BE2C (cell line): ENCODE results near the gene UBE3B.

Experiments
- DNase-seq: peaks from one replicate; pipeline ENCODE4 v3.0.0-alpha.2; 2020
- H3K27me3 ChIP-seq: fragments of 250-450 bp; sonication (Bioruptor Pico); 2 replicates; pipeline ENCODE4 v1.5.1; 2020; ENCODE audit warnings: mild to moderate bottlenecking
- H3K36me3 ChIP-seq: fragments of 250-450 bp; sonication (Bioruptor Pico); 2 replicates; pipeline ENCODE4 v1.5.1; 2020; ENCODE audit warnings: mild to moderate bottlenecking
- H3K4me1 ChIP-seq: fragments of 250-450 bp; sonication (Bioruptor Pico); 2 replicates; pipeline ENCODE4 v1.5.1; 2020
- H3K4me3 ChIP-seq: 2 replicates; pipeline ENCODE4 v1.5.1; 2011; ENCODE audit warnings: low read depth, low read length
- H3K9me3 ChIP-seq: fragments of 250-450 bp; sonication (Bioruptor Pico); 2 replicates; pipeline ENCODE4 v1.5.1; 2020
- TF ChIP-seq, protein P1 (sequence below): IDR thresholded peaks from 2 replicates; pipeline ENCODE4 v1.5.1; 2012; ENCODE audit warnings: mild to moderate bottlenecking, low read depth, low read length

UBE3B gene

DNA sequence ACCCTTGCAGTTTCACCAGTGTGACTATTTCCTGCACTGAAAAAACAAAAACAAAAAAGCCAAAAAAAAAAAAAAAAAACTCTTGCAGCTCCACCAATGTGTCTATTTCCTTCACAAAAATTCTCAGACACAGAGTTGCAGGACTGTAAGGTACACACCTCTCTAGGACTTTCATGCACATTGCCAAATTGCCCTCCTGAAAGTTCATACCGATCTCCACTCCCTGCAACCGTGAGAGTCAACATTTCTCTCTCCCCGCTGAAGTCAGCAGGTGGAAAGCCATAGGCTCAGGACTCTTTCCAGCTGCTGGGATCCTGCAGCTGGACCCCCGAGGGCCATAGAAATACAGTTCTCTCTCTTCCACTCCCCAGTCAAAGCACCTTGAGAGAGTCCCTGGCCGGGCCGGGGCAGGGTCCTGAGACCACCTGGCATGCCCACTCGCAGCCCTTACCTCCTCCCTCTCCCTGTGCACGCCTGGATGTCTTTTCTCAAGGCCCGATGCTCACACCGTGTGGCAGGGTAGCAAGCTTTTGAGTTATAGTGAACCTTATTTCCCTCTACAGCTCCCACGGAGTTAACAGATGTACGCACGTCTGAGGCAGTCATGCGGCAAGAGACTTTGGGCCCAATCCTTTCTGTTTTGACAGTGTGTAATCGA, 72.3 kb downstream of the UBE3B start:
- no peak overlapping the region for H3K4me3 ChIP-seq
- no peaks in the 10 kb centered on the region; the same call in 1 of the 2 replicates for H3K4me1 ChIP-seq
- H3K27me3 ChIP-seq, result no peaks in the 10 kb centered on the region
- no peaks in the 10 kb centered on the region for H3K9me3 ChIP-seq
- no peaks in the 10 kb centered on the region for H3K36me3 ChIP-seq
- no peak for DNase-seq
- TF ChIP-seq, protein P1, sequence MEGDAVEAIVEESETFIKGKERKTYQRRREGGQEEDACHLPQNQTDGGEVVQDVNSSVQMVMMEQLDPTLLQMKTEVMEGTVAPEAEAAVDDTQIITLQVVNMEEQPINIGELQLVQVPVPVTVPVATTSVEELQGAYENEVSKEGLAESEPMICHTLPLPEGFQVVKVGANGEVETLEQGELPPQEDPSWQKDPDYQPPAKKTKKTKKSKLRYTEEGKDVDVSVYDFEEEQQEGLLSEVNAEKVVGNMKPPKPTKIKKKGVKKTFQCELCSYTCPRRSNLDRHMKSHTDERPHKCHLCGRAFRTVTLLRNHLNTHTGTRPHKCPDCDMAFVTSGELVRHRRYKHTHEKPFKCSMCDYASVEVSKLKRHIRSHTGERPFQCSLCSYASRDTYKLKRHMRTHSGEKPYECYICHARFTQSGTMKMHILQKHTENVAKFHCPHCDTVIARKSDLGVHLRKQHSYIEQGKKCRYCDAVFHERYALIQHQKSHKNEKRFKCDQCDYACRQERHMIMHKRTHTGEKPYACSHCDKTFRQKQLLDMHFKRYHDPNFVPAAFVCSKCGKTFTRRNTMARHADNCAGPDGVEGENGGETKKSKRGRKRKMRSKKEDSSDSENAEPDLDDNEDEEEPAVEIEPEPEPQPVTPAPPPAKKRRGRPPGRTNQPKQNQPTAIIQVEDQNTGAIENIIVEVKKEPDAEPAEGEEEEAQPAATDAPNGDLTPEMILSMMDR, result no peak

DNA sequence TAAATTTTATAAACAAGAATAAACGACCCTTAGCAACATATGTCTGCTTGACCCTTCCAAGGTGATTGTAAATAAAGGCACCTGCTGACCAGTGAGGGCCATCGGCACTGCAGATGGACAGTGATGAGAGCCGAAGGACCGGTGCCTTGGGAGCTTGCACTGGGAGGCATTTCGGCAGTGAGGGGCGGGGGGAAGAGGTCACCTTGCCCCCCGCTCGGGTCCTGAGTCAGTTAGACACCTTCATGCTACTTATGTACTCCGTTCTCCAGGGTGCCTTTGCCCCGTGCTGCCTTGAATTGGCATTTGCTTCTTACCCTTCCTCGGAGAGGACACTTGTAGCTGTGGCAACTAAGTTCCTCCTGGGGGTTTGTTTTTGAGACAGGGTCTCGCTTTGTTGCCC, 72.8 kb downstream of the UBE3B start:
- no peak overlapping the region for H3K4me3 ChIP-seq
- no peaks in the 10 kb centered on the region for H3K27me3 ChIP-seq
- TF ChIP-seq, protein P1, result no peak
- no peaks in the 10 kb centered on the region for H3K9me3 ChIP-seq
- H3K4me1 ChIP-seq, result no peaks in the 10 kb centered on the region; the same call in 1 of the 2 replicates
- no peaks in the 10 kb centered on the region for H3K36me3 ChIP-seq
- DNase-seq, result no peak

DNA sequence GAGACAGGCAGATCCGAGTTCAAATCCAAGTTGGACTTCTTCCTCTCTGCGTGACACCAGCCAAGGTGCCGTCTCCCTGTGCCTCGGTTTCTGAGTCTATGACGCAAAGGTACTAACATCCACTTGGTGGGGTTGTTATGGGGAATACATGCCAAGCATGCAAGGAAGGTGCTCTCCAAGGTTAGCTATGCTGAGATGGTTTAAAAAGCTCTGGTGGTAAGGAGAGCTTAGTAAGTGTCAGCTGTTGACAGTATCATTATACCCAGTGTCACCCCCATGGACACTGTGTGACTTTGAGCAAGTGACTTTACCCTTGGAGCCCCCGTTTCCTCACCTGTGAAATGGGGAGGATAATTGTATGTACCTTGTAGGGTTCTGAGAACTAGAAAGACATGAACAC, 73.7 kb downstream of the UBE3B start:
- H3K36me3 ChIP-seq, result no peaks in the 10 kb centered on the region
- no peaks in the 10 kb centered on the region for H3K27me3 ChIP-seq
- H3K4me3 ChIP-seq, result no peak overlapping the region
- no peak for DNase-seq
- H3K9me3 ChIP-seq, result no peaks in the 10 kb centered on the region
- TF ChIP-seq, protein P1, result no peak
- H3K4me1 ChIP-seq, result no peaks in the 10 kb centered on the region; the same call in 1 of the 2 replicates

DNA sequence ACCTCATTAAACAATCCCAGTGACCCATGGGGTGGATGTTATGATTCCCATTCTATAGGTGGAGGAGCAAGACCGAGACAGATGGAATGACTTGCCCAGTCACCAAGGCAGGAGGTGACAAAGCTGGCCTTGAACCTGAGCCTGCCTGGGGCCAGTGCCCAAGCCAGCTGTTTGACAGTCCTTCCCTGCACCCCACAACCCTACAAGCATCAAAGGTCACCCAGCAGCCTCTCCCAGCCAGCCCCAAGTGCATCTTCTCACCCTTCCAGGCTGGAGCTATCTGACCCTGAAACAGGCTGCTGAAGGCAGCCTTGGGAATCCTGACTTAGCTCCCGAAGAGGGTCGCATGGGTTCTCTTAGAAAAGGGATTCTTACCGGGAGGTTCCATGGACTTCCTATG, 75.5 kb downstream of the UBE3B start:
- TF ChIP-seq, protein P1, result no peak
- no peak overlapping the region for H3K4me3 ChIP-seq
- H3K27me3 ChIP-seq, result no peaks in the 10 kb centered on the region
- no peaks in the 10 kb centered on the region for H3K36me3 ChIP-seq
- no peaks in the 10 kb centered on the region for H3K4me1 ChIP-seq
- no peak for DNase-seq
- no peaks in the 10 kb centered on the region for H3K9me3 ChIP-seq

DNA sequence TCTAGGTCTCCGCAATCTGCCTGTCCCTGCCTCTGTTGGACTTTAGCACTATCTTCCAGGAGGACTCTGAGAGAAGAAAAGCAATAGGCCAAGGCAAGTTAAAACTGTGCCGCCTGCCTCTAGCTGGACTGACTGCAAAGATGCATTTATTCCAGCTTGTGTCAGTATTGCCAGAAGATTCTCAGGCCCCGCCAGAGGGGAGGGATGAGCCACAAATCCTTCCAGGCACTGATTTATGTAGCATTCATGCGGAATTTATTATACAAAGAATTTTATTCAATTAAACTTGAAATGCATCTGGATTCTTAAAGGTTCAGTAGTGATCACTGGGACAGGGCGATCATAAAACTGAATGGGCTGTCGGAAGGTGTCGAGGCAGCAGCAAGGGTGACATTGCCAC, 76.0 kb downstream of the UBE3B start:
- DNase-seq, result no peak
- H3K4me1 ChIP-seq, result no peaks in the 10 kb centered on the region
- no peak overlapping the region for H3K4me3 ChIP-seq
- TF ChIP-seq, protein P1, result no peak
- H3K9me3 ChIP-seq, result no peaks in the 10 kb centered on the region
- H3K27me3 ChIP-seq, result no peaks in the 10 kb centered on the region
- no peaks in the 10 kb centered on the region for H3K36me3 ChIP-seq

DNA sequence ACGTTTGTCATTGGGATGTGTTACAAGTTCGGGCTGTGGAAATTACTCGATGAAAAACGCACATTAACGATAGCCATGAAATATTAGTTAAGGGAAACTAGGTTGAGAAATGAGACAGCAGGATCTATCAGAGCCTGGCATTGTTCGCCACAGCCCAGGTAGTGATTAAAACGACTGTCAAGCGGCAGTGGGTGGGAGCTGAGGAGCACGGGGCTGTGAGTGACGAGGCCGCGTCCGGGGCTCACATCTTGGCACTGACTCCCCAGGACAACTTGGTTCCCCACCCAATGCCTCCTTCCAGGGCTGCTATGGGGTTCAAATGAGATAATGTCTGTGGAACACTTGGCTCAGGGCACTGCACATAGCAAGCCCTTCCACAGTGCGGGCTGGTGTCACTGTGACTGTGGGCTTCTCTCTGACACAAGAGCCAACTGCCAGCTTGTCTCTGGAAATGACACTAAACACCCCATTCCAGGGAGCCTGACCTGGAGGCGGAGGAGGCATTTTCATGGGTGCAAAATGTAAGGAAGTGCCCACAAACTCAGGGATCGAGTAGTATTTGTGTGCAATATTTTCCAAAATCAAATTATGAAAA, 76.6 kb downstream of the UBE3B start:
- no peak overlapping the region for H3K4me3 ChIP-seq
- no peak for DNase-seq
- H3K36me3 ChIP-seq, result no peaks in the 10 kb centered on the region
- TF ChIP-seq, protein P1, result no peak
- H3K4me1 ChIP-seq, result no peaks in the 10 kb centered on the region
- no peaks in the 10 kb centered on the region for H3K27me3 ChIP-seq
- no peaks in the 10 kb centered on the region for H3K9me3 ChIP-seq
